IPS-NIHi7 (cell line): ENCODE data around the gene ALKAL2.

Experiments
- DNase-seq: peaks from one replicate; pipeline ENCODE4 v3.0.0; 2012; ENCODE audit warnings: mixed read lengths; ENCODE audit errors: extremely low spot score

The ALKAL2 gene

DNA sequence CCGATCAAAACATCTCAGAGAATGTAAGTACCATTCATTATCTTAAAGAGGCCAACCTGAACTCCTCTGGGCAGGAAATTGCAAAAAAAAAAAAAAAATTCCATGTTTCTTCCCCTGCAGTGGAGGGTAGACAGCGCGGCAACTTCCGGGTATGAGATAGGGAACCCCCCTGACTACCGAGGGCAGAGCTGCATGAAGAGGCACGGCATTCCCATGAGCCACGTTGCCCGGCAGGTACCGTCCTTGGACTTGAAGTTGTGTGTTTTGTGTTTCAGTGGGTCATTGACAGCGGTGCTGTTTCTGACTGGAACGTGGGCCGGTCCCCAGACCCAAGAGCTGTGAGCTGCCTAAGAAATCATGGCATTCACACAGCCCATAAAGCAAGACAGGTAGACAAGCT, 16.0 kb downstream of the ALKAL2 start:
- no peak for DNase-seq

DNA sequence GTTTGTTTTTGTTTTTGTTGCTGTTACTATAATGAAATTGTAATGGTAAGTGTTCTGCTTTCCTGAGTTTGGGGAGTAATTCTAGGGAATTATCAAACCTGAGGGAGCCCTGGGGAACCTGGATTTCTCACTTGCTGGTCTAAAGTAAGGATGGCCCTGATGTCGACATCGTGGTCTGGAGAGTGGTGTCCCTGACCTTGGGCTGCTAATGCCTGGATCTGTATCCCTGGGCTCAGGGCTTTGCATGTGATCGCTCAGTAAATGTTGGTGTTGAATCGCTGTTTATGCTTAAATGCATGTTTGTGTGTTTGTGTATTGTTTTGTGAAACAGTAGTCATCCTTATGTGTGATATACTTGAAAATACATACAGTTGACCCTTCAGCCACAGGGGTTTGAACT, 17.0 kb downstream of the ALKAL2 start:
- DNase-seq: no peak

DNA sequence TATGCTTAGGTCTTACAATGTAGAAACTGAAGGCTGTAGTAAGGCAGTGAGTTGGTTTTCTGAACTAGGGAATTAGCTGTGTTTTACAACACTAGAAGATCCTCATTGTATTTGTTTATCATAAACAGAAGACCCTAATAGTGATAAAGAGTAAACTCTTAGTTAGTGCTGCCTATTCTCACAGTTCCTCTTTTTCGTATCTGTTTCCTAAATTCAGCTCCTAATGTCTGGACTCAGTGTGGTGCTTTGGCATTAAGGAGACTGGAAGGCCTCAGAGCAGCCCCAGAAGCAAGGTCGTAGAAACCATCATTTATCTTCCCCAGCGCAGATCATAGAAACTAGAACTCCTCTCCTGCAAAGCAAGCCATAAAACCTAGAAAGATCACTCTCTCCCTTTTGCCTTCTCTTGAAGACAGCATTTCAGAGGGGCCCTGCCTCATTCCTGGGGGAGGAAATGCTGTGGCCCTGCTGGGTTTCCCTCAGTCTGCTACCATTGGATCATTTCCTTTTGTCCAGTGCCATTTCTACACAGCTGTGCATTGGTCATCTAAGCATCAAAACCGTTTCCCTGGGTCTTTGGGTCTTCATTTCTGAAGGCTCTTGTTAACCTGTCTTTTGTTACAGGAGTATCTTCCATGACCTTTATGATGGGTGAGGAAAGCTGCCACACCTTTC, 18.4 kb downstream of the ALKAL2 start:
- DNase-seq: no peak

DNA sequence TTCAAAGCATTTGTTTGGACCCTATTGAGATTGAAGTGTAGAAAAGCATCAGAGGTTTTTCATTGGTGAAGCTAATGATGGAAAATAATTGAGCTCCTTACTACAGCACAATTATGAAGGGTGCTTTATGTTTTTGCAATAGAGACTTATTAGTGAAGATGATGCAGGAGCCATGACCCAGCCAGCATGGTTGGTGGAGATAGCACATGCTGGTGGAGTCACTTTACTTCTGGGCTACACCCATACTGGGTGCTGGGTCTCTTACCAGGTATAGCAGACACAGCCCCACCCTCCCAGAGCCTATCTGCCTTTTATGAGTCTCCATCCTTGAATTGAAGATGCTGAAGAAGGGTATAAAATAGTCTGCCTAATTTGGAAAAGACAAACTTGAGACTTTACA, 19.6 kb downstream of the ALKAL2 start:
- DNase-seq: no peak

DNA sequence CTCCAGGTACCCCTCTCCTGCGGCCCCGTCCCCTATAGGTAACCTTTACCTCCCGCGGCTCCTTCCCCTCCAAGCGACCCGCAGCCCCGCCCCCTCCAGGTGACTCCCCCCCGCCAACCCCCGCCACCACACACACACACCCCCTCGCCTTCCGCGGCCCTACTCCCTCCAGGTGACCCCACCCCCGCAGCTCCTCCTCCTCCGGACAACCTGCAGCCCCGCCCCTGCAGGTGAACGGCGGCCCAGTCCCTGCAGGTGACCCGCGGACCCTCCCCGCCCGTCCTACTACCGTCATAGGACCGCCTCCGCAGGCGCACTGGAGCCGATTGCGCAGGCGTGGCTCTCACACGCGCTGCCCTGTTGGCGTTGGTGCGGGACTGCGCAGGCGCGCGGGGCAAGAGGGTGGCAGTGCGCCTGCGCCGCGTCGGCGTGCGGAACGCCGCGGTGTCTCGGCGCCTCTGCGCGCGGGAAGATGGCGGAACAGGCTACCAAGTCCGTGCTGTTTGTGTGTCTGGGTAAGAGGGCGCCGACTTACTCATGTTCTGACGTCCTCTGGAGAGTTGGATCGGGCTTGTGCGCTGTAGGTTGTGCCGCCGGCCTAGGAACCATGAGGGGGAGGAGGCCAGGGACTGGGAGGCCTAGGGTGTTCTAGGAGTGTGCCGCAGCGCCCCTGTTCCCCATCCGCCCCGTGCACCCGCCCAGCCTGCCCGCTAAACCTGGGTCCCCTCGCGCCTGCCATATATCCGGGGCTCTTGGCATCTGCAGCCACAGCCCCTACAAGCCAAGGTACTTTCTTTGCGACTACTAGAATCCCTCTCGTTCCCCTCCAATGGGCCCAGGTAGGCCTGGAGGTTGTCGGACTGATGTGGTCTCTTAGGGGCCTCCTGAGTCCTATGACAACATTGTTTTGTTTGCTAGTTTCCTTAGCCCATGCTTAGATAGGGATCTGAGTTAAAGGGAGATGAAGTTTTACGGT, 23.1 kb downstream of the ALKAL2 start, which contains the start of gene ACP1:
TSS of gene ACP1 (plus strand) at position 455 of the 976 bp plus-strand sequence. CDS start at position 473, 18 bp downstream.
- peak; percentile 97 for DNase-seq

DNA sequence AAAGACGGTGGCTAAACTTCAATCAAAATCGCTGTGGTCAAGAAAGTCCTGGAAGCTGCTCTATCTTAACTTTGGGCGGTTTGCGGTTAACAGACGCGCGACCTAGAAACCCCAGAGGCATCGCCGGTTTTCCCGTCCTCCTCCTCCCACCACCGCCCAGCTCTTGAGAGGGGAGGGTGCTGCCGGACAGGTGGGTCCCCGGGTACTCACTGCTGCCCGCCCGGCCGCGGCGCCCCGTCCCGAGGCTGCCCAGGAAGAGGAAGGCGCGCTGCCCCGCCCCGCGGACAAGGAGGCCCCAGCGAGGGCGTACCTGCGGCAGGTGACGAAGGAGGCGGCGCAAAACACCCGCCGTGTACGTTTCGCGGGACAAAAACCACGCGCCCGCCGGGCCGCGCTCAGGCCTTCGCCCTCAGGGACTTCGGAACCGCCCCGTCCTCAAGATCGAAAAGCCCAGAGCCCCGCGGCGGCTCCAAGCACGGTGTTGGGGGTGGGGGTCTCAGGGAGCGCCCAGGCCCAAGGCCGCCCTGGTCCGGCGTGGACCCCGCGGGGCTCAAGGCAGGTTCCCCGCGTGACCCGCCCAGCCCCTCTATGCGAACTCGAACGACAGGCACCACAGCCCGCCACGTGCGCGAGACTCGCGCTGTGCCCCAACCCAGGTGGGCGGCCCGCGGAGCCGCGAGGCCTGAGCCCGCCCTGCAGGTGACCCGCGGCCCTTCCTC, 24.0 kb downstream of the ALKAL2 start, which contains the start of gene SH3YL1:
TSS of gene SH3YL1 (minus strand) at position 259 of the 719 bp plus-strand sequence. CDS start at position 211, 48 bp downstream.
- DNase-seq: peak; percentile 48

DNA sequence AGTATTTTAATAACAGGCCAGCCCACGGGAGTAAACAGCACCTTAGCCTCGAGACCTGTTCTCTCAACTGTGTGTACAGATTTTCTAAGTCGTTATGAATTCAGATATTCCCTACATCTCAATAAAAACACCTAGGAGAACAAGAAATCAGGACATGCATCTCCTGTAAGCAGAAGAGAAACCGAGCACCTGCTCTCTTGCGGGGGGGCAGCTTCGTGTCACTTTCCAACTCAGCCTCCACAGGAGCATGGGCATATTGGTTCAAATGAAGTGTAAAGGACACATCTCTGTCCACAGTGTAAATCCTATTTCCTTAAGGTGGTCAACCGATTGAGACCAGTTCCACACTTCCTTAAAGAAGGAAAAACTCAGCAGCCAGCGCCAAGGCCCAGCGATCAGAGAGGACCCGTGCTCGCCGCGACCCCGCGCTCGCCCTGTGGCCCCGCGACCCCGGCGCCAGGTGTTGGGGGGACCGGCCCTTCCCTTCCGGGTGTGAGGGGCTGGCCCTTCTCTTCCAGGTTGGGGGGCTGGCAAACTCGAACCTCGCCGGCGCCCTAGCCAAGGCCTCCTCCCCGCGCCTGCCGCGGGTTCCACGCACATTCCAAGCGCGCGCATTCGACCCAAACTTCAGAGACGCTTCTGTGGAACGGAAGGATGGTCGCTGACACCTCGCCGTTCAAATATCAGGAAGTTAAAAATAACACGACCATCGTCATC, 24.7 kb downstream of the ALKAL2 start:
- no peak for DNase-seq

DNA sequence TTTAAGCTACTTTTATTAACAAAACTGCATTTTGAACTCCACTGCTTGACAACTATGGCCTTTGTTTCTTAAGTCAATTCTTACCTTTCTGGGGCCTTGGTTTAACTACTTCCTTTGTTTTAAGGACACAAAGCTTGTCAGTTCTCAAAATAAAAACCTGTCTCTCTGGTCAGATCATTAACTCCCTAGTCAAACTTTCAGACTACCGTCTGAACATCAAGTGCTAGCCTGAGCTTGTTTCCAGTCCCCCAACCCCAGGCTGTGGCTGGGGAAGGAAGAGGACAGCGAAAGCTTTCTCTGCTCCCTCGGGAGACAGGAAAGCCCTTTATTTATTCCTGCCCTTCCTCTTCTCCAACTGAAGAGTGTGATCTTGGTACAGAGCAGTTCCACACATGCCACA, 25.8 kb downstream of the ALKAL2 start:
- no peak for DNase-seq

DNA sequence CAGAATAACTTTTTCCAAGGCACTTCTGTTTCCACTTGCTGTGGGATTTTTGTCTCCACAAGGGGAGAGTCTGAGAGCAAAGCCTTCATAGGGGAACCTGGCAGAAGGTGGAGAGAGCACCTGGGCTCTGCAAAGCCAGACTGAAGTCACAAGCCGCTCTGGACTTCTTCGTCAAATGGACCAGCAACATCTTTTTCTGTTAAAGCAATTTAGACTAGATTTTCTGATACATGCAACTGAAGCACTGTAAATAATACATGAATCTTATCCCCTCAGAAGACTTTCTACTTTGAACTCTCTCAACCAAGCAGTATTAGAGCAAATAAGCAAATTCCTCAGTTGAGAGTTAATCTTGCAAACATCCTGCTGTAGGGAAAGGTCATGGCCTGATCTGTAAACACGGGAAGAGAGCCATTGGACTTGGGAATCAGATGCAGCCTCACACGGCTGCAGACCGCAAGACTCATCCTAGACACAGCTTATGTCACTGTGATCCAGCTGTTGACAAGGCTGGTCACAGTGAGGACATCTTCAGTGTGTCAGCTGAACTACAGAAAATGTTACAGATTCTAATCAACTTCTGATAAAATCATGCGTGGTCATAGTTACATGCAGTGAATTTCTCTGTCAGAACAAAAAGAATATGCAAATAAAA, 27.3 kb downstream of the ALKAL2 start:
- DNase-seq: no peak

DNA sequence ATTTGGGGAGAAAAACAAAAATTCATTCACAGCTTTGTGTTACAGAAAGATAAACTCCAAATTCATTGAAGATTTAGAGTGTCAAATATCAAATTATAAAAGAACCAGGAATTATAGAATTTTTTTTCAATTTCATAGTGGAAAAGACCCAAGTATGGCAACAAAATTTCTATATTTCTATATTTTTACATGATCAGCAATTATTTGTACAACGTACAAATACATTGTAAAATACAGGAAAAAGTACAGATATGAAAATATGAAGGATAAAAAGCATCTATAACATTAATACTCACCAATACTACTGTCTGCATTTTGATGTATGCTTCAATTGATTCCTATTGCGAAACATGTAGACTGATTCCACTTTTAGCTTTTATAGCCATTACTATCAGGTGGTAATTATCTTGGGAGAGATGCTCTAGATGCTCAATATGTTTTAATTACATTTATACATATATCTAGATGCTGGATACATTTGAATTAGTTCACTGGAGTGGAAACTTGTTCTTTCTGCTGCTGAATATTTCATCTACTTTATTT, 28.0 kb downstream of the ALKAL2 start:
- no peak for DNase-seq

DNA sequence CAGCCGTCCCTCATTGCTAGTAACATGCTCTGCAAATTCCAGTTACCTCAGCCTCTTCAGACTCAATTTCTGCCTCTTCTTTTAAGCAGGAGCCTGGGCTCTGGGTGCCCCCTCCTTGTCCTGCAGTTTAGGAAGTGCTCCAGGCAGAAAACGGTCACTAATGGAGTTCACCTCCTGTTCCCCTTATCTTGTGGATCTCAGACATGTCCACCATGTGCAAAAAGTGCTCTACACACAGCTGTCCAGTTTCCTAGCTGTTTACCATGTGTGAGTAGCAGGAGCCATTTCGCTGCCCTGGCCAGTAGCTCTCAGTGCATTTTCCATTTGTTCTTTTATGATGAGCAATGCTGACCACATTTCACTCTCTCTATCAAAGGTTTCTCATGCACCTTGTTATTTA, 29.0 kb downstream of the ALKAL2 start:
- no peak for DNase-seq

DNA sequence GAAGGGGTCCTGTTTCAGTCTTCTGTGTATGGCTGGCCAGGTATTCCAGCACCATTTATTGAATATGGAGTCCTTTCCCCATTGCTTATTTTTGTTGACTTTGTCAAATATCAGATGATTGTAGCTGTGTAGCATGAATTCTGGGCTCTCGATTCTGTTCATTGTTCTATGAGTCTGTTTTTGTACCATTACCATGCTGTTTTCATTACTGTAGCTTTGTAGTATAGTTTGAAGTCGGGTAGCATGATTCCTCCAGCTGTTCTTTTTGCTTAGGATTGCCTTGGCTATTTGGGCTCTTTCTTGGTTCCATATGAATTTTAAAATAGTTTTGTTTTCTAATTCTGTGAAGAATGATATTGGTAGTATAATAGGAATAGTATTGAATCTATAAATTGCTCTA, 30.0 kb downstream of the ALKAL2 start:
- DNase-seq: no peak

DNA sequence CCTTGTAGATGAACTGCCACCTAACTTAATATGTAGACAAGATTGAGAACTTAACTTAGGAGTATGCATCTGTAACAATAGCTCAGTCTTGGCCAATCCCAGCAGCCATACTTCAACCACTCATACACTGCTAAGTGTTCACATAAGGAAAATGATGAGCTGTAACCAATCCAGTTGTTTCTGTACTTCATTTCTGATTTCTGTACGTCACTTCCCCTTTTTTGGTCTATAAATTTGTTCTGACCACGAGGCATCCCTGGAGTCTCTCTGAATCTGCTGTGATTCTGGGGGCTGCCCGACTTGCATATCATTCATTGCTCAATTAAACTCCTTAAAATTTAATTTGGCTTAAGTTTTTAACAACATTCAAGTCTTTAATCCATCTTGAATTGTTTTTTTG, 30.5 kb downstream of the ALKAL2 start:
- DNase-seq: no peak

DNA sequence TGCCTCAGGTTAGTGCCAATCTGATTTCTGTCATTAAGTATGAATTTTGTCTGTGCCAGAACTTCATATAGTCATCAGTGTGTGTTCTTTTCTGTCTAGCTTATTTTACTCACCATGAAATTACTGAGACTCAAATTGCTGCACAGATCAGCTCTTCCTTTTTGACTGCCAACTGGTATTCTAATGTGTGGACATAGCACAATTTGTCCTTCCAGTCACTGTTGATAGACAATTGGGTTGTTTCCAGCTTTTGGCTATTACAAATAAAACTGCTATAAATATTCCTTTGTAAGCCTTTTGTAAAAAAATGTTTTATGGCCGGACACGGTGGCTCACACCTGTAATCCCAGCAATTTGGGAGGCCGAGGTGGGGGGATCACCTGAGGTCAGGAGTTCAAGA, 31.8 kb downstream of the ALKAL2 start:
- DNase-seq: no peak

DNA sequence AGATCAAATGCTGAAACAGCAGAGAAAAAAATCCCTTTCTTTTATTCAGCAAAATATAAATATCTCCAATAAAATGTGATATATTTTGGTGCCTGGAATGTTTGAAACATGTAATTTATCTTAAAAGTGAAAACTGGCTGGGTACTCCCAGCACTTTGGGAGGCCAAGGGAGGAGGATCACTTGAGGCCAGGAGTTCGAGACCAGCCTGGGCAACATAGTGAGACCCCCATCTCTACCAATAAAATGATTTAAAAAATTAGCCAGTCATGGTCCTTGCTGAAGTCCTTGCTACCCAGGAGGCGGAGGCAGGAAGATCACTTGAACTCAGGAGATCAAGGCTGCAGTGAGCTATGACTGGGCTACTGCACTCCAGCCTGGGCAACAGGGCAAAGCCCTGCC, 32.7 kb downstream of the ALKAL2 start:
- no peak for DNase-seq

DNA sequence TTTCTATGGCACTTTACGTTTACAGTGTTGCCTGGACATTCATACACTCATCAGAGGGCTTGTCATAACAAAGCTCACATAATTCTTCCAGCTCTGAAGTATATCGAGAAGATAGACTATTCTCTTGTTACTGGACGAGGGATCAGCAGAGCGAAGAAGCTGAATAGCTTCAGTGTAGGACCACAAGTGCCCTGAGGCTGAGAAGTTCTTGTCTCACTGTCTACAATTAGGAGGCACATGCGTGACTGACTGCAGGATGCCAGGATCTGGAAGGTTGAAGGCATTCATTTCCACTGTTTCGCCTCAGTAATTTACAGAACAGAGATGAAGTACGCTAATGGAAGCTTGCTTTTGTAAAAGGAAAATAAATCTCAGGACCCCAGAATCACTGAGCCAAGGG, 33.6 kb downstream of the ALKAL2 start:
- no peak for DNase-seq

DNA sequence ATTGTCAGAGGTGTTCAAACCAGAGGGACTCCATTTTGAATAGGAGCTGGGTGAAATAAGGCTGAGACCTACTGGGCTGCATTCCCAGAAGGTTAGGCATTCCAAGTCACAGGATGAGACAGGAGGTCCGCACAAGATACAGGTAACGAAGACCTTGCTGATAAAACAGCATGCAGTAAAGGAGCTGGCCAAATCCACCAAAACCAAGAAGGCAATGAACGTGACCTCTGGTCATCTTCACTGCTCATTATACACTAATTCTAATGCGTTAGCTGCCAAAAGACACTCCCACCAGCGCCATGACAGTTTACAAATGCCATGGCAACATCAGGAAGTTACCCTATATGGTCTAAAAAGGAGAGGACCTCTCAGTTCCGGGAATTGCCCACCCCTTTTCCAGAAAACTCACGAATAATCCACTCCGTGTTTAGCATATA, 34.7 kb downstream of the ALKAL2 start:
- DNase-seq: no peak

DNA sequence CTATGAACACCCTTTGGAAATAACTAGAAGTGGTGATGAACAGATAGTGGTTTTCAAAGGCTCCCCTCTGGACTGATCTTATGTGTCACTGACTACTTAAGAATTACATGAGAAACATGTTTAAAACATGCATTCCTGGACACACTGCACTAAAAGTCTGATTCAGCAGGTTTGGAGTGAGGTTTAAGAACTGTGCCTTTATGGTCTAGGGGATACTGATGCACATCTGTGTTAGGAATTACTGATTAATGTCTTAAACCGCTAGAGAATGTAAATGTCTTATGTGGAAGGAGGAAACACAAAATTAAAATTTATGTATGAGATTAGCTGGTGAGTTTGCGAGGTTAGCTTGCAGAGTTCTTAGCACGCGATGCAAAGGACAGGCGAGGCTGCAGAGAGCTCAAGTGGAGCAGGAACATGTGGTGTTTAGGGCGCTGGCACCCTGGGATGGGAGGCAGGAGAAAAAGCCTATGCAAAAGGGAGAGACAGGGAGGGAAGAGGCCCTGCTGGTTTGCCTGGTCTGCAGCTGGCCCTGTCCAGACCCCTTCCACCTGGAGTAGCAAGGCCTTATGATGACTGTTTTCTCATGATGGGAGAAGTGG, 35.8 kb downstream of the ALKAL2 start:
- no peak for DNase-seq

DNA sequence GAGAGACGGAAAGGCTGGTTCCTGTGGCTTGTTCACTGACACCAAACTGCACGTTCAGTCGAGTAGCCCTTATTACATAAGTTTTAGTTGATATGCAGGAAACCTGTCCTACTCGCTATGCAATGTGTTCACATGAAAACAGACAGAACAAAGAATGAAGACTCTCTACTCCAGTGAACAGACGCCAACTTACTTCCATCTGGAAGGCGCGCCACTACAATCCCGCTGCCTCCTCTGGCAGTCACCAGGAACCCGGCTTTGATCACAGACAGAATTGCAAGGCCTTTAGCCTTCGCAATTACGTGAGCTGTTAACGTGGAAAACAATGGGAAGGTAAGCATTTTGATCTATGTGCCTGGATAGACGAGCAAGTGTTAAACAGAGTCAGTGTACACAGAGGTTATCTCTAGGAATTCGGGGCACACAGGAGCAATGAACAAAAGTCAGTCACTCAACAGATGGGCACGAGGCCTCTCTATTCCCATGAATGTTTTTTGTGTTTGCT, 38.3 kb downstream of the ALKAL2 start:
- no peak for DNase-seq

DNA sequence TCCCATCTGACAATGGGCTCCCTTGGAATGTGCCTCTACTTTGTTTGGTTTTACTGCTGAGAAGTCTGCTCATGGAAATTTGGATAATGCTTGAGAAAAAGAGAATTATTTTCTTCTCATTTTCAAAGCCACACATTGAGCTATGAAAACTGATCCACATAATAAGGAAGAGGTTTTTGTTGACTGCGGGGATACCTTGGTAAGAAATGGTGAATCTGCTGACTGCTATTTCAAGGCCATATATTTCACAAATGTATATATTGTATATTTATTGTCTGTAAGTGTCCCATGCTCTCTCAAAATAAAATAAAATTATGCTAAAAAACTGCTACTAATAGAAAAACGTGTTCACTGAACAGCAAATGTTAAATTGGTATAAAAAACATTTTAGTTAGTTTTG, 39.2 kb downstream of the ALKAL2 start:
- DNase-seq: no peak
